OCI-LY7 (cell line): ENCODE results near the gene ATP6V0E1. TPM values are rescaled to one million over a fixed set of nuclear protein-coding genes. Genes with fewer than 3 reads are reported as not detected.

ENCODE experiments used
- BruUV-seq: library from RNA; stranded (reverse); fragments of 400-500 nt; replicated peaks from 2 replicates; lab custom pipeline; 2021; lab: Mats Ljungman, UMichigan
- CTCF ChIA-PET: fragments of 300-600 bp; sonication (Branson Sonifier 250); formaldehyde crosslinking; loops from one replicate; lab custom pipeline; 2022; ENCODE audit warnings: antibody characterized with exemption; ENCODE audit not compliant: unreplicated experiment; lab: Charles Lee
- POLR2A ChIA-PET: fragments of 300-600 bp; sonication (Branson Sonifier 250); formaldehyde crosslinking; loops from one replicate; lab custom pipeline; 2022; ENCODE audit warnings: antibody characterized with exemption; lab: Charles Lee
- DNase-seq: peaks from one replicate; pipeline ENCODE4 v3.0.0-alpha.2; 2015; ENCODE audit warnings: low spot score
- H2AFZ ChIP-seq: fragments of 200-600 bp; sonication (generic), shearing (Covaris generic); 2 replicates; pipeline ENCODE4 v1.6.1; 2014; ENCODE audit warnings: mild to moderate bottlenecking, antibody characterized with exemption, low read length, moderate library complexity
- H3K27ac ChIP-seq: fragments of 200-600 bp; sonication (generic); 2 replicates; pipeline ENCODE4 v1.5.1; 2014; ENCODE audit warnings: mixed run types, low read depth, mild to moderate bottlenecking, moderate library complexity, low read length, inconsistent platforms; ENCODE audit not compliant: poor library complexity, severe bottlenecking
- H3K36me3 ChIP-seq: fragments of 200-600 bp; sonication (generic); 2 replicates; pipeline ENCODE4 v1.6.1; 2014; ENCODE audit warnings: mild to moderate bottlenecking, antibody characterized with exemption, low read length, moderate library complexity, mixed read lengths; ENCODE audit not compliant: insufficient read depth
- H3K4me1 ChIP-seq: fragments of 200-600 bp; sonication (generic); 2 replicates; pipeline ENCODE4 v1.5.1; 2014; ENCODE audit warnings: mild to moderate bottlenecking, low read length; ENCODE audit not compliant: insufficient read depth, poor library complexity, severe bottlenecking
- H3K4me2 ChIP-seq: fragments of 200-600 bp; sonication (generic); 2 replicates; pipeline ENCODE4 v1.6.1; 2014; ENCODE audit warnings: mild to moderate bottlenecking, low read length
- H3K4me3 ChIP-seq: fragments of 200-600 bp; sonication (generic); 2 replicates; pipeline ENCODE4 v1.5.1; 2014; ENCODE audit warnings: mild to moderate bottlenecking, low read depth, low read length; ENCODE audit not compliant: poor library complexity, severe bottlenecking
- H3K79me2 ChIP-seq: fragments of 200-600 bp; sonication (generic); 2 replicates; pipeline ENCODE4 v1.6.1; 2016; ENCODE audit warnings: low read depth, mild to moderate bottlenecking, low read length, moderate library complexity, mixed read lengths; ENCODE audit not compliant: insufficient read depth
- H3K9me2 ChIP-seq: fragments of 200-600 bp; sonication (generic); 2 replicates; pipeline ENCODE4 v1.6.1; 2016; ENCODE audit warnings: mild to moderate bottlenecking, low read length, mixed read lengths; ENCODE audit not compliant: insufficient read depth
- H3K9me3 ChIP-seq: fragments of 200-600 bp; sonication (generic); 2 replicates; pipeline ENCODE4 v1.6.1; 2014; ENCODE audit warnings: mild to moderate bottlenecking, mixed run types, low read length, mixed read lengths
- H4K20me1 ChIP-seq: fragments of 200-600 bp; sonication (generic); 2 replicates; pipeline ENCODE4 v1.6.1; 2014; ENCODE audit warnings: mild to moderate bottlenecking, antibody characterized with exemption, low read length, moderate library complexity, mixed read lengths; ENCODE audit not compliant: insufficient read depth
- EZH2phosphoT487 ChIP-seq: fragments of 200-600 bp; sonication (generic); IDR thresholded peaks from 2 replicates; pipeline ENCODE4 v1.6.1; 2018; ENCODE audit warnings: low read depth, borderline replicate concordance, mild to moderate bottlenecking, mixed run types, antibody characterized with exemption, low read length, moderate library complexity, mixed read lengths
- intact Hi-C: fragments of 100-400 bp; cut with micrococcal nuclease; formaldehyde crosslinking; loops from one replicate; pipeline ENCODE4 v1.10.0; 2022; ENCODE audit not compliant: unreplicated experiment
- total RNA-seq, 2 experiments: library from RNA; depleted of rRNA in 1 of 2; stranded (reverse); fragments of >200 nt in 1 of 2; shearing (Covaris generic) in 1 of 2; gene quantifications; 2 replicates each; pipeline ENCODE4 v1.2.3, GENCODE V29; 2014 to 2022
- TF ChIP-seq, protein P1 (sequence below): fragments of 200-600 bp; sonication (generic); conservative IDR thresholded peaks from 2 replicates; pipeline ENCODE4 v1.5.1; 2014; ENCODE audit warnings: mild to moderate bottlenecking, antibody characterized with exemption, low read length, moderate library complexity, mixed read lengths

ATP6V0E1 gene
- total RNA-seq, 2 experiments from 2014 or later: 39.9 to 59.4 TPM

DNA sequence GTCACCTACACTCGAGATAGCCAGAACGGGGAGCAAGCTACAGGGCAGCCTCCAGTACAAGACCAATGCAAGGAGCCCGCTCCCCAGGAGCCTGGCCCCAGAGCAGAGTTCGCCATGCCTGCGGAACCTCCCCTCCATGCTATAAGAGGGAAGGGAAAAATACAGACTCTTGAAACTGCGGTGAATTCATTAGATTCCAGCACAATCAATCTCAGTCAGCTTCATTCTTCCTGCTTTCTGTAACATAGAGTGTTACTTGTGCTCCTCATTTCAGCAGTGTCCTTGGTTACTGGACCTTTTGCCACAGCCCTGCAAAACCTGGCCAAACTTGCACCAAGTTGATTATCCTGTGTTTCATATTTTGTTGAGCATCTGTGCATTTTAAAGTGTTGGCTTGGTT is 50.4 kb downstream of the ATP6V0E1 start:
- BruUV-seq: no TSS peak
- CTCF ChIA-PET: interaction anchor here (0.5 to 1.5 kb wide), 2 partner anchors 19 to 26 kb away, joined by 3 to 4 read pairs; no protein-coding TSS in a partner anchor
- H3K36me3 ChIP-seq: peaks cover 29% of the 10 kb centered on the region
- no peak for DNase-seq
- intact Hi-C loops: loop anchor here (2.0 kb wide), 1 partner anchor 19 kb away; no protein-coding TSS in a partner anchor
- no peaks in the 10 kb centered on the region for H4K20me1 ChIP-seq
- no peaks in the 10 kb centered on the region for H3K9me3 ChIP-seq
- no peaks in the 10 kb centered on the region for H3K9me2 ChIP-seq
- POLR2A ChIA-PET: interaction anchor here (0.6 to 4.1 kb wide), 11 partner anchors 8 to 465 kb away, joined by 3 to 53 read pairs (median 4); partner anchors contain the start of gene ATP6V0E1
- peak overlapping the region; percentile 96 for H3K27ac ChIP-seq
- TF ChIP-seq, protein P1, sequence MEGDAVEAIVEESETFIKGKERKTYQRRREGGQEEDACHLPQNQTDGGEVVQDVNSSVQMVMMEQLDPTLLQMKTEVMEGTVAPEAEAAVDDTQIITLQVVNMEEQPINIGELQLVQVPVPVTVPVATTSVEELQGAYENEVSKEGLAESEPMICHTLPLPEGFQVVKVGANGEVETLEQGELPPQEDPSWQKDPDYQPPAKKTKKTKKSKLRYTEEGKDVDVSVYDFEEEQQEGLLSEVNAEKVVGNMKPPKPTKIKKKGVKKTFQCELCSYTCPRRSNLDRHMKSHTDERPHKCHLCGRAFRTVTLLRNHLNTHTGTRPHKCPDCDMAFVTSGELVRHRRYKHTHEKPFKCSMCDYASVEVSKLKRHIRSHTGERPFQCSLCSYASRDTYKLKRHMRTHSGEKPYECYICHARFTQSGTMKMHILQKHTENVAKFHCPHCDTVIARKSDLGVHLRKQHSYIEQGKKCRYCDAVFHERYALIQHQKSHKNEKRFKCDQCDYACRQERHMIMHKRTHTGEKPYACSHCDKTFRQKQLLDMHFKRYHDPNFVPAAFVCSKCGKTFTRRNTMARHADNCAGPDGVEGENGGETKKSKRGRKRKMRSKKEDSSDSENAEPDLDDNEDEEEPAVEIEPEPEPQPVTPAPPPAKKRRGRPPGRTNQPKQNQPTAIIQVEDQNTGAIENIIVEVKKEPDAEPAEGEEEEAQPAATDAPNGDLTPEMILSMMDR: no peak
- TF ChIP-seq EZH2phosphoT487: no peak
- peak overlapping the region; percentile 83 for H3K4me2 ChIP-seq
- peaks cover 66% of the 10 kb centered on the region for H3K4me1 ChIP-seq
- peaks cover 54% of the 10 kb centered on the region for H3K79me2 ChIP-seq
- H2AFZ ChIP-seq: no peak overlapping the region
- no peak overlapping the region for H3K4me3 ChIP-seq

DNA sequence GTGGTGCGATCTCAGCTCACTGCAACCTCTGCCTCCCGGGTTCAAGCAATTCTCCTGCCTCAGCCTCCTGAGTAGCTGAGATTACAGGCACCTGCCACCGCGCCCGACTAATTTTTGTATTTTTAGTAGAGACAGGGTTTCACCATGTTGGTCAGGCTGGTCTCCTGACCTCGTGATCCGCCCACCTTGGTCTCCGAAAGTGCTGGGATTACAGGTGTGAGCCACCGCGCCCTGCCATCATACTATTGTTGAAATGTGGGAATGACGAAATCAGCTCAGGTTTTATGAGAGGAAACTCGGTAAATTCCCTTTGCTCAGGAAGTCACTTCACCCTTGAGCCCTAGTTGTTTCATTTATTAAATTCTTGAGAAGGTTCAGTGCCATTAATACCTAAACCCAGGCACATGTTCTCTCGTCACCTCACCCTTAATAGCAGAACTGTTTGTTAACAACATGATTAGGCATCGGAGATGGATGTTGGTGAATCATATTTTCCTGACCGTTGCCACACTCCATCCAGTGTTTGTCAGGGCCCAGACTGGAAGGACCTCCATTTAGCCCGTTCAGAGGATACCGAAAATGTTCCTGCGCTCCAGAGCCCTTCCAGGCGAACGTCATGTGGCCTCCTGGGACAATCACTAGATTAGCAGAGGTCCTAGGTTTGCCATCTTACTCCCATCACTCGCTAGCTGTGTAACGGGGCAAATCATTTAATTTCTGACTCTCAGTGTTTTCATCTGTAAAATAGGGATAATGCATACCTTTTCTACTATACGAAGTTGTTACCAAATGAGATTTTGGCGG is 52.5 kb downstream of the ATP6V0E1 start:
- H3K27ac ChIP-seq: peak overlapping the region; percentile 96
- ChIA-PET CTCF (interaction anchor here (1.0 to 1.3 kb wide), 2 partner anchors 10 to 52 kb away, joined by 3 to 4 read pairs; no protein-coding TSS in a partner anchor), POLR2A (interaction anchor here (0.7 to 4.1 kb wide), 12 partner anchors 9 to 78 kb away, joined by 3 to 53 read pairs (median 8); partner anchors contain the start of gene ATP6V0E1)
- H3K79me2 ChIP-seq: peaks cover 40% of the 10 kb centered on the region
- TF ChIP-seq, protein P1: no peak
- no peak for TF ChIP-seq EZH2phosphoT487
- DNase-seq: peak; percentile 45
- intact Hi-C loops: loop anchor here (1.0 to 2.0 kb wide), 3 partner anchors 17 to 52 kb away; partner anchors contain the start of gene CREBRF
- peak overlapping the region; percentile 61 for H3K4me3 ChIP-seq
- TSS peak; percentile 50 for BruUV-seq
- no peaks in the 10 kb centered on the region for H4K20me1 ChIP-seq
- peaks cover 14% of the 10 kb centered on the region for H3K9me3 ChIP-seq
- peak overlapping the region; percentile 83 for H3K4me2 ChIP-seq
- no peaks in the 10 kb centered on the region for H3K9me2 ChIP-seq
- H2AFZ ChIP-seq: no peak overlapping the region; the same call in 1 of the 2 replicates
- H3K36me3 ChIP-seq: peaks cover 39% of the 10 kb centered on the region
- H3K4me1 ChIP-seq: peaks cover 54% of the 10 kb centered on the region
